Mucosa of stomach (tissue), 1 donor: ENCODE data around the gene CPM.

Experiments used
- H3K27me3 ChIP-seq: one replicate; pipeline ENCODE4 v1.7.0; 2013; ENCODE audit warnings: mild to moderate bottlenecking, low read length; ENCODE audit not compliant: control insufficient read depth, insufficient read depth
- H3K36me3 ChIP-seq: one replicate; pipeline ENCODE4 v1.7.0; 2013; ENCODE audit warnings: low read length; ENCODE audit not compliant: control insufficient read depth, insufficient read depth
- H3K4me1 ChIP-seq: one replicate; pipeline ENCODE4 v1.7.0; 2013; ENCODE audit warnings: mild to moderate bottlenecking, low read length; ENCODE audit not compliant: control insufficient read depth, insufficient read depth
- H3K4me3 ChIP-seq: one replicate; pipeline ENCODE4 v1.7.0; 2013; ENCODE audit warnings: low read length
- H3K9ac ChIP-seq: one replicate; pipeline ENCODE4 v1.7.0; 2013; ENCODE audit warnings: mild to moderate bottlenecking, low read length, moderate library complexity
- H3K9me3 ChIP-seq: one replicate; pipeline ENCODE4 v1.7.0; 2013; ENCODE audit warnings: mild to moderate bottlenecking, low read length, moderate library complexity; ENCODE audit not compliant: control insufficient read depth
- donor health status: Pancreatic carcinoma.

The CPM gene

DNA sequence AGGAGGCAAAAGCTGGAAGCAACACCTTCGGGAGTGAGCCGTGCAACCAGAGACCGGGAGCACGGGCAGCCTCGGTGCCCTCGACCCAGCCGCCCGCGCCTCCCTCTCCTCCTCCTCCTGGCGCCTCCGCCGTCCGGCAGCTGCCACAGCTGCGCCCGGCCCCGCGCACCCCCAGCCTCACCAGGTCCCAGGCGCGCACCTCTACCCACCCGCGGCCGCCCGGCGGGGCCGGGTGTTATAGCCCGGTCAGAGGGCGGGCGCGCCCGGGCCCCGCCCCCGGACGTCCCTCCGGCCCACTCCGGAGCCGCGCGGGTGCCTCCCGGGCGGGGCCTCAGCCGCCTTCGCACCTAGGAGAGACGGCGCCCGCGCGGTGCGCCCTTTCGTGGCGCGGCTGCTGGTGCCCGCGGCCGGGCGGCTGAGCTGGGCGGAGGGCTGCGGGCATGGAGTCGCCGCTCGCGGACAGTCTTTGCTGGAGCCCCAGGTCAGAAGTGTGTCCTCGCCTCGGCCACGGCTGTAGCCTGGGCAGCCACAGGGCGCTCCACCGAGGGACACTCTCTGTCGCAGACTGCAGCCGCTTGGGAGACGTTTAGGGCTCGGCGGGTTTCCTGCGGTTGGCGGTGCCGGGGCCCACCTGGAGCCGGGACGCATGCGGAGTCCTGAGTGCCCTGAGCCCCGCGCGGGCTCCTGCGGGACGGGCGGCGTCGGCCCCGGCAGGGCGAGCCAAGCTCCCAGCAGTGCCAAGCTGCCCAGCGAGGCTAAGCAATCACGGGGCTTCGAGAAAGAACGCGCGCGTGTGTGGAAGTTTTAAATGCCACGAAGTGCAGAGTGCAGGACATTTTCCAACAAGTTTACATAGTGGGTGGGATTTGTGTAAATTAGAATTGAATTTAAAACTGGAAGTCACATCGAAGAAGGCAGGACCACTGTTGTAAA, at the start of gene CPM:
CPM (minus strand) TSS at position 211 of the 933 bp plus-strand sequence. CDS start 334 bp downstream, outside the sequence.
- H3K4me3 ChIP-seq = peak within 1 kb of the TSS; percentile 27
- peaks cover 11% of the 10 kb centered on the region for H3K27me3 ChIP-seq
- H3K9ac ChIP-seq = peak within 1 kb of the TSS; percentile 11
- H3K9me3 ChIP-seq = no peaks in the 10 kb centered on the region
- peaks cover 9% of the 10 kb centered on the region for H3K4me1 ChIP-seq
- H3K36me3 ChIP-seq = no peaks in the 10 kb centered on the region

GRCh38 chr12:68981516-68981915, 48.5 kb upstream of the CPM start:
- H3K9ac ChIP-seq = no peak overlapping the region
- H3K4me3 ChIP-seq = no peak overlapping the region
- no peaks in the 10 kb centered on the region for H3K9me3 ChIP-seq
- H3K4me1 ChIP-seq = peaks cover 3% of the 10 kb centered on the region
- H3K27me3 ChIP-seq = no peaks in the 10 kb centered on the region
- no peaks in the 10 kb centered on the region for H3K36me3 ChIP-seq

GRCh38 chr12:68980476-68981212, 47.7 kb upstream of the CPM start:
- Histone ChIP-seq H3K4me1 (peaks cover 5% of the 10 kb centered on the region), H3K9me3 (no peaks in the 10 kb centered on the region), H3K36me3 (no peaks in the 10 kb centered on the region), H3K4me3 (no peak overlapping the region), H3K9ac (no peak overlapping the region), H3K27me3 (no peaks in the 10 kb centered on the region)

DNA sequence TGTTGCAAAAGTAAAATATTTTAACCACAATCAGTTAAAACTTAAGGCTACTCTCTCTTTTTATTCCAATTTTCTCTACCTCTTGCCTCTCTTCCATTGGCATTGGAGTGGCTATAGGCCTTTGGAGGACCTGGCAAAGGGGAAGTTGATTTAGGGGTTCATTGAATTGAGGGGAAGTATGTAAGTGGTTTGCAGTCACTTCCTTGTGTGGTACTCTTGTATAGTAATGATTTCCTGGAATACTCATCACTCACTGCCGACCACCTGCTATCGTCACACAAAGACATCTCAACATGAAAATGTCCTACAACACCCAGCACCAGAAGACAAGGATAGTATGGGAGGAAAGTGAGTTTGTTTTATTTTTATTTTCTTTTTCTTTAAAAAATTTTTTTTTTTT, 45.7 kb upstream of the CPM start:
- H3K9ac ChIP-seq = no peak overlapping the region
- no peak overlapping the region for H3K4me3 ChIP-seq
- H3K9me3 ChIP-seq = no peaks in the 10 kb centered on the region
- no peaks in the 10 kb centered on the region for H3K36me3 ChIP-seq
- peaks cover 5% of the 10 kb centered on the region for H3K4me1 ChIP-seq
- no peaks in the 10 kb centered on the region for H3K27me3 ChIP-seq

DNA sequence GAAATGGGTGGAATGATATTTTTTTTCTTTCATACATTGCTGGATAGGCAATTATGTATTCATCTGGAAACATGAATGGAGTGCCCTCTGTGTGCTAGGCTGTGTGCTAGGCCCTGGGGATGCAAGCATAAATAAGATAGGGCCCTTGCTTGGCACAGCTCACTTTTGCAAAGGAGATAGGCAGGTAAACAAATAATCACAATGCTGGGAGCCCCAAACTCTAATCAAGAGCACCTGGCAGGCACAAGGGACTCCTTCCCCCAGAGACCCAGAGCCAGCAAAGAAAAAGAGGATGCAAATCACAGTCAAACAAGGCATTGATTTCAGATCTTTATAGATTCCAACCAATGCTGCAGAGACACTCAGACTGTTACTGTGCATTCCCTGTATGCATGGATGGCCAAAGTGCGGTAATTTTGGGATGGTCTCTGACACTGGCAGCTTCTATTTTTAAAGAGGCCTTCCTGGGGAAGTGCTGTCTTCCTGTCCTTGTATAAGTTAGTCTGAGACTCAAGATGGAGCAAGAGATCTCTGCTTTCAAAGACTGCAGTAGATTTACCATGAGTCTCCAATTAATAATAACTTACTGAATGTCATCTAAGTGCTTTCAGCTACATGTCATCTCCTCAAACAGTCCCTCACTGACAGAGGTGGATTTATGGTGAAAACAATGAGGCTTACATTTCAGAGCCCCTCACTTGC, 45.1 kb upstream of the CPM start:
- no peak overlapping the region for H3K9ac ChIP-seq
- no peak overlapping the region for H3K4me3 ChIP-seq
- H3K9me3 ChIP-seq = no peaks in the 10 kb centered on the region
- no peaks in the 10 kb centered on the region for H3K27me3 ChIP-seq
- H3K36me3 ChIP-seq = no peaks in the 10 kb centered on the region
- H3K4me1 ChIP-seq = peaks cover 5% of the 10 kb centered on the region

GRCh38 chr12:68977335-68977734, 44.4 kb upstream of the CPM start:
- H3K9me3 ChIP-seq = no peaks in the 10 kb centered on the region
- no peak overlapping the region for H3K9ac ChIP-seq
- H3K4me1 ChIP-seq = peaks cover 5% of the 10 kb centered on the region
- no peak overlapping the region for H3K4me3 ChIP-seq
- no peaks in the 10 kb centered on the region for H3K36me3 ChIP-seq
- no peaks in the 10 kb centered on the region for H3K27me3 ChIP-seq

DNA sequence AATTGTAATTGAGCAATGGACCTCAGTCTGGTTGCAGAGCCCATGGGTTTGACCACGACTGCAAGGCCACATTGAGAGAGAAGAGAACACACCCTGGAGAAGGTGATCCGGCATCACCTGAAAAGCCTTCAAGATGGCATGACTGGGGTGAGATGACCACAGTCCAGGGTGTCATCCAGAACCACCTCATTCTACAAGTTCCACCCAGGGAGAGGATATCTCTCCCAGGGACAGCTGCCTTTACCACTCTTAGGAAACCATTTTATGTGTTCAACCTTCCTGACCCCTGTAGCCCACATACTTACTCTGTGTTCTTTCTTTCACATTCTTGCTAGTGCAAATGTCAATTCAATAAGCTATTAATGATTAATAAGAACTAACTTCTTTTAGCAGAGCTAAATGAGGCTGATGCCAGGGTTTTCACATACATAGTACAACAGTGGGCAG, 43.4 kb upstream of the CPM start:
- no peaks in the 10 kb centered on the region for H3K27me3 ChIP-seq
- H3K4me1 ChIP-seq = peaks cover 5% of the 10 kb centered on the region
- no peak overlapping the region for H3K4me3 ChIP-seq
- no peak overlapping the region for H3K9ac ChIP-seq
- H3K9me3 ChIP-seq = no peaks in the 10 kb centered on the region
- no peaks in the 10 kb centered on the region for H3K36me3 ChIP-seq

GRCh38 chr12:68975811-68976210, 42.8 kb upstream of the CPM start:
- Histone ChIP-seq H3K4me1 (peaks cover 5% of the 10 kb centered on the region), H3K4me3 (no peak overlapping the region), H3K9me3 (no peaks in the 10 kb centered on the region), H3K36me3 (no peaks in the 10 kb centered on the region), H3K9ac (no peak overlapping the region), H3K27me3 (no peaks in the 10 kb centered on the region)

DNA sequence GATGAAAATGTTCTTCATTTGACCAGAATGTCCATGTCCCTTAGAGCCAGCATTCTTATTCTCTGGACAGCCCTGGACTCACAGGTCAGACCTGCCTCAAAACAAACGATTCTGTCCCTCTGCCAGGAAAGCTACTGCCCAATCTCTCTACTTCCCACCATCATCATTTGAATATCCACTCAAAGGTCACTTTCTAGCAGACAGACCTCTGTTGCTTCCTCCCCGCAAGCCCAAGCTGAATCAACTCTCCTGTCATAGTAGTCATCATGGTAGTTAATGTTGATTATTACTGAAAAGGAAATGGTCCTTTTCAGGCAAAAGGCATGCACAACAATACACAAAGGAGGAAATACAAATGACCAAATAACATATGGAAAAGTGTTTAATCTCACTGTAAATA, 39.6 kb upstream of the CPM start:
- H3K4me1 ChIP-seq = peaks cover 5% of the 10 kb centered on the region
- no peaks in the 10 kb centered on the region for H3K36me3 ChIP-seq
- no peak overlapping the region for H3K9ac ChIP-seq
- H3K27me3 ChIP-seq = no peaks in the 10 kb centered on the region
- no peaks in the 10 kb centered on the region for H3K9me3 ChIP-seq
- H3K4me3 ChIP-seq = no peak overlapping the region

GRCh38 chr12:68971404-68971803, 38.4 kb upstream of the CPM start:
- Histone ChIP-seq H3K9ac (no peak overlapping the region), H3K4me3 (no peak overlapping the region), H3K27me3 (no peaks in the 10 kb centered on the region), H3K36me3 (no peaks in the 10 kb centered on the region), H3K9me3 (no peaks in the 10 kb centered on the region), H3K4me1 (peaks cover under 1% of the 10 kb centered on the region)

- Histone ChIP-seq H3K9ac (no peak overlapping the region), H3K9me3 (no peaks in the 10 kb centered on the region), H3K36me3 (no peaks in the 10 kb centered on the region), H3K27me3 (no peaks in the 10 kb centered on the region), H3K4me3 (no peak overlapping the region), H3K4me1 (no peaks in the 10 kb centered on the region)
These were observed 38.0 kb upstream of the CPM start for GRCh38 chr12:68970951-68971350.

GRCh38 chr12:68970306-68970705, 37.3 kb upstream of the CPM start:
- no peaks in the 10 kb centered on the region for H3K36me3 ChIP-seq
- H3K27me3 ChIP-seq = no peaks in the 10 kb centered on the region
- H3K9me3 ChIP-seq = no peaks in the 10 kb centered on the region
- no peak overlapping the region for H3K4me3 ChIP-seq
- H3K4me1 ChIP-seq = no peaks in the 10 kb centered on the region
- H3K9ac ChIP-seq = no peak overlapping the region
